M059J (cell line): ENCODE data around the gene SUPT20HL2. TPM values are rescaled to one million over a fixed set of nuclear protein-coding genes. Genes with fewer than 3 reads are reported as not detected.

ENCODE experiments used
- total RNA-seq: library from RNA; depleted of rRNA; stranded (reverse); fragments of >200 nt; shearing (Covaris generic); gene quantifications from 2 replicates; pipeline ENCODE4 v1.2.3, GENCODE V29; 2014; rRNA removed

SUPT20HL2 gene
- total RNA-seq, 1 experiment from 2014 or later, result 0.17 TPM

Other genes starting within 250 kb of the SUPT20HL2 start
- 31.3 and 96.7 TPM in 2 replicates for gene ZFX, start 164.3 kb downstream of the SUPT20HL2 start, total RNA-seq
- gene SUPT20HL1, start 46.6 kb upstream of the SUPT20HL2 start, total RNA-seq, result not detected in 2 replicates
- 15.3 and 18.5 TPM in 2 replicates for gene PDK3, start 151.2 kb upstream of the SUPT20HL2 start, total RNA-seq